Heart left ventricle (tissue), 16 donors: ENCODE measurements around the gene ATP6V1G2. TPM values are rescaled to one million over a fixed set of nuclear protein-coding genes. Genes with fewer than 3 reads are reported as not detected.

Source experiments
- ATAC-seq, 4 donors: fragments of 200-7000 bp; cut with Tn5 transposase; one replicate each; pipeline ENCODE4 v1.9.1; 2020 to 2022; ENCODE audit warnings: moderate library complexity in 4 of 4, mild to moderate bottlenecking in 3 of 4, moderate number of reproducible peaks in 1 of 4
- DNase-seq, 5 donors: peaks; one replicate each; pipeline ENCODE4 v3.0.0-alpha.2; 2020
- H3K27ac ChIP-seq, 12 donors: fragments of 200-600 bp; sonication (generic) in 4 of 12; one replicate each; pipeline versions ENCODE4 v1.5.0 to v1.8.0; 2016 to 2022; ENCODE audit warnings: mild to moderate bottlenecking in 2 of 12
- H3K27me3 ChIP-seq, 9 donors: fragments of 200-600 bp; sonication (generic) in 2 of 9; one replicate each; pipeline versions ENCODE4 v1.5.1 to v1.8.0; 2016 to 2022; ENCODE audit warnings: mild to moderate bottlenecking in 3 of 9
- H3K36me3 ChIP-seq, 9 donors: fragments of 200-600 bp; sonication (generic) in 2 of 9; one replicate each; pipeline versions ENCODE4 v1.5.0 to v1.8.0; 2018 to 2022; ENCODE audit warnings: mild to moderate bottlenecking in 2 of 9
- H3K4me1 ChIP-seq, 12 donors: fragments of 200-600 bp; sonication (generic) in 4 of 12; one replicate each; pipeline versions ENCODE4 v1.5.0 to v1.8.0; 2016 to 2022; ENCODE audit warnings: mild to moderate bottlenecking in 3 of 12
- H3K4me3 ChIP-seq, 12 donors: fragments of 200-600 bp; sonication (generic) in 4 of 12; one replicate each; pipeline versions ENCODE4 v1.5.0 to v1.8.0; 2017 to 2022; ENCODE audit warnings: mild to moderate bottlenecking in 9 of 12, moderate library complexity in 4 of 12
- H3K9me3 ChIP-seq, 12 donors: fragments of 200-600 bp; sonication (generic) in 4 of 12; one replicate each; pipeline versions ENCODE4 v1.5.0 to v1.8.0; 2016 to 2022; ENCODE audit warnings: mild to moderate bottlenecking in 1 of 12
- POLR2A ChIP-seq, 2 donors: fragments of 450-650 bp; IDR thresholded peaks; one replicate each; pipeline ENCODE4 v1.6.1; 2017; ENCODE audit warnings: antibody characterized with exemption in 2 of 2, mild to moderate bottlenecking in 2 of 2, moderate library complexity in 2 of 2
- WGBS, 4 donors: extraction: QIAGEN DNeasy Blood & Tissue Kit in 2 of 4; methylation state at CpG; one replicate each; pipeline versions ENCODE4 v1.1.5 to v1.1.7; 2013 to 2018; 5-methylcytosine and 5-hydroxymethylcytosine counted together
- intact Hi-C, 10 donors: fragments of 100-400 bp; cut with DNase I; formaldehyde crosslinking; loops; one replicate each; pipeline versions ENCODE4 v1.11.1 to v1.14.2; 2022
- polyA plus RNA-seq, 2 donors: library from polyadenylated mRNA; stranded (reverse); fragments of 200-250 nt; gene quantifications; one replicate each; pipeline ENCODE4 v1.2.3, GENCODE V29; 2013
- total RNA-seq, 9 donors: library from RNA; depleted of rRNA in 2 of 9; stranded (reverse); fragments of >200 nt in 2 of 9; fragmentation: NEBNext Ultra II Directional in 3 of 9; extraction: Animal tissue kit (Norgen Biotek cat#: 25700) in 3 of 9; gene quantifications; one replicate each; pipeline versions ENCODE4 v1.1.0 to v1.2.4, GENCODE V29; 2016 to 2023
- TF ChIP-seq, protein P1 (sequence below), 12 donors: fragments of 200-600 bp; sonication (generic) in 4 of 12; IDR thresholded peaks; one replicate each; pipeline versions ENCODE4 v1.5.0 to v1.8.0; 2018 to 2022; ENCODE audit warnings: antibody characterized with exemption in 12 of 12, mild to moderate bottlenecking in 5 of 12
- donor health status: ischemic (EF 13 %, LVEDD 7.1; RV severe dilation, severe dysfunction).
- donor health status: healthy with polysubstance abuse.
- donor health status: DM: no; HTN: yes; CAD: no.
- donor health status: DM: no; HTN: no; CAD: no.
- donor health status: ischemic (EF 25% LVEDD 6.9; RV normal size, moderate dysfunction).
- donor health status: ischemic (EF 25% LVEDD 5.7; RV mildly dilated, moderate dysfunction).
- donor health status: healthy.
- donor health status: DM: yes; HTN: yes; CAD: no.
- donor health status: ischemic (EF 35%, LVEDD 5.7; RV mildly dilated, moderate dysfunction).
- donor health status: nonischemic (EF 11% LVEDD 7.7; RV severe dilation, severe dysfunction).
- donor health status: DM: yes; HTN: yes; CAD: no.
- donor health status: PGD.
- donor health status: ischemic (EF 29% LVEDD 5.4; RV normal size, mild dysfunction).
- donor health status: nonischemic (EF 23%, LVEDD 6.1; RV moderate dilation, normal function).

Gene ATP6V1G2
- total and polyA plus RNA-seq, 11 donors, result 1.1 to 3.5 (median 1.4) TPM

DNA sequence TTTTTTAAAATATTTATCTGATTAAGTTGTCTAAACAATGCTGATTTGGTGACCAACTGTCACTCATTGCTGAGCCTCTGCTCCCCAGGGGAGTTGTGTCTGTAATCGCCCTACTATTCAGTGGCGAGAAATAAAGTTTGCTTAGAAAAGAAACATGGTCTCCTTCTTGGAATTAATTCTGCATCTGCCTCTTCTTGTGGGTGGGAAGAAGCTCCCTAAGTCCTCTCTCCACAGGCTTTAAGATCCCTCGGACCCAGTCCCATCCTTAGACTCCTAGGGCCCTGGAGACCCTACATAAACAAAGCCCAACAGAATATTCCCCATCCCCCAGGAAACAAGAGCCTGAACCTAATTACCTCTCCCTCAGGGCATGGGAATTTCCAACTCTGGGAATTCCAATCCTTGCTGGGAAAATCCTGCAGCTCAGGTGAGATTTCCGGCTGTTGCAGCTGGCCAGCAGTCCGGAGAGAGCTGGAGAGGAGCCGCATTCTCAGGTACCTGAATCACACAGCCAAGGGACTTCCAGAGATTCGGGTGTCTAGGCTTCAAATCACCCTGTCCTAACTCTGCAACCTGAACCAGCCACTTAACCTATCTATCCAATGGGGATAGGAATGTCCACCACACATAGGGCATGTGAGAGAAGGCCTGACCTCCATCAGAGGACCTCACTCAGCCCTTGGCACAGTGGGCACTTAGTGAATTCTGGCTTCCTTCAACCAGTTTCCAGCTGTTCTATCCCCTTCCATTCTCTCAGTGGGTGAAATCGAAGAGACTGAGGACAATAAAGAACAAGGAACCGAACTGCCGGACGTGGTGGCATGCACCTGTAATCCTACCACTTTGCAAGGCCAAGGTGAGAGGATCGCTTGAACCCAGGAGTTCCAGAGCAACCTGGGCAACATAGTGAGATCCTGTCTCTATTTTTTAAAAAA lies 32.0 kb upstream of the ATP6V1G2 start:
- H3K4me3 ChIP-seq, result peak overlapping the region in 1 of 12 donors; percentile 74
- peak overlapping the region in 1 of 12 donors; percentile 42 for H3K27ac ChIP-seq
- intact Hi-C loops, result no loop called here
- peaks cover 0 to 10% (median 0%) of the 10 kb centered on the region in 9 donors for H3K36me3 ChIP-seq
- H3K9me3 ChIP-seq, result no peaks in the 10 kb centered on the region
- no peak for ATAC-seq
- WGBS, 4 donors, result 70 to 81% (median 75%) methylated on average over 12 of the region's 12 CpGs
- peaks cover 0 to 72% (median 16%) of the 10 kb centered on the region in 12 donors for H3K4me1 ChIP-seq
- no peak for DNase-seq
- TF ChIP-seq, protein P1, sequence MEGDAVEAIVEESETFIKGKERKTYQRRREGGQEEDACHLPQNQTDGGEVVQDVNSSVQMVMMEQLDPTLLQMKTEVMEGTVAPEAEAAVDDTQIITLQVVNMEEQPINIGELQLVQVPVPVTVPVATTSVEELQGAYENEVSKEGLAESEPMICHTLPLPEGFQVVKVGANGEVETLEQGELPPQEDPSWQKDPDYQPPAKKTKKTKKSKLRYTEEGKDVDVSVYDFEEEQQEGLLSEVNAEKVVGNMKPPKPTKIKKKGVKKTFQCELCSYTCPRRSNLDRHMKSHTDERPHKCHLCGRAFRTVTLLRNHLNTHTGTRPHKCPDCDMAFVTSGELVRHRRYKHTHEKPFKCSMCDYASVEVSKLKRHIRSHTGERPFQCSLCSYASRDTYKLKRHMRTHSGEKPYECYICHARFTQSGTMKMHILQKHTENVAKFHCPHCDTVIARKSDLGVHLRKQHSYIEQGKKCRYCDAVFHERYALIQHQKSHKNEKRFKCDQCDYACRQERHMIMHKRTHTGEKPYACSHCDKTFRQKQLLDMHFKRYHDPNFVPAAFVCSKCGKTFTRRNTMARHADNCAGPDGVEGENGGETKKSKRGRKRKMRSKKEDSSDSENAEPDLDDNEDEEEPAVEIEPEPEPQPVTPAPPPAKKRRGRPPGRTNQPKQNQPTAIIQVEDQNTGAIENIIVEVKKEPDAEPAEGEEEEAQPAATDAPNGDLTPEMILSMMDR (IDR thresholded peaks at IDR 0.05), result no peak
- TF ChIP-seq POLR2A (IDR thresholded peaks at IDR 0.05), result no peak
- H3K27me3 ChIP-seq, result no peaks in the 10 kb centered on the region

GRCh38 chr6:31577579-31577966 lies 31.2 kb upstream of the ATP6V1G2 start:
- ATAC-seq, result no peak
- peak overlapping the region in 2 of 12 donors; percentile 64 to 74 for H3K4me3 ChIP-seq
- peak overlapping the region in 1 of 12 donors; percentile 88 for H3K27ac ChIP-seq
- H3K4me1 ChIP-seq, result peaks cover 0 to 65% (median 15%) of the 10 kb centered on the region in 12 donors
- 79 to 86% (median 84%) methylated on average over 3 of the region's 3 CpGs for WGBS, 4 donors
- H3K9me3 ChIP-seq, result no peaks in the 10 kb centered on the region
- no peak for DNase-seq
- intact Hi-C loops, result no loop called here
- peaks cover 0 to 10% (median 0%) of the 10 kb centered on the region in 9 donors for H3K36me3 ChIP-seq
- no peaks in the 10 kb centered on the region for H3K27me3 ChIP-seq
- TF ChIP-seq POLR2A (IDR thresholded peaks at IDR 0.05), result no peak
- TF ChIP-seq, protein P1 (IDR thresholded peaks at IDR 0.05), result no peak

DNA sequence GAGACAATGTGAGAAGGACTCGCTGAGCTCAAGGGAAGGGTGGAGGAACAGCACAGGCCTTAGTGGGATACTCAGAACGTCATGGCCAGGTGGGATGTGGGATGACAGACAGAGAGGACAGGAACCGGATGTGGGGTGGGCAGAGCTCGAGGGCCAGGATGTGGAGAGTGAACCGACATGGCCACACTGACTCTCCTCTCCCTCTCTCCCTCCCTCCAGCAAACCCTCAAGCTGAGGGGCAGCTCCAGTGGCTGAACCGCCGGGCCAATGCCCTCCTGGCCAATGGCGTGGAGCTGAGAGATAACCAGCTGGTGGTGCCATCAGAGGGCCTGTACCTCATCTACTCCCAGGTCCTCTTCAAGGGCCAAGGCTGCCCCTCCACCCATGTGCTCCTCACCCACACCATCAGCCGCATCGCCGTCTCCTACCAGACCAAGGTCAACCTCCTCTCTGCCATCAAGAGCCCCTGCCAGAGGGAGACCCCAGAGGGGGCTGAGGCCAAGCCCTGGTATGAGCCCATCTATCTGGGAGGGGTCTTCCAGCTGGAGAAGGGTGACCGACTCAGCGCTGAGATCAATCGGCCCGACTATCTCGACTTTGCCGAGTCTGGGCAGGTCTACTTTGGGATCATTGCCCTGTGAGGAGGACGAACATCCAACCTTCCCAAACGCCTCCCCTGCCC lies 30.6 kb upstream of the ATP6V1G2 start:
- H3K4me3 ChIP-seq, result peak overlapping the region in 6 of 12 donors; percentile 47 to 74 (median 57)
- H3K9me3 ChIP-seq, result no peaks in the 10 kb centered on the region
- 80 to 88% (median 86%) methylated on average over 19 of the region's 19 CpGs for WGBS, 4 donors
- ATAC-seq (no peak), DNase-seq (no peak)
- intact Hi-C loops, result no loop called here
- H3K4me1 ChIP-seq, result peaks cover 0 to 59% (median 13%) of the 10 kb centered on the region in 12 donors
- H3K27me3 ChIP-seq, result no peaks in the 10 kb centered on the region
- peak overlapping the region in 1 of 12 donors; percentile 88 for H3K27ac ChIP-seq
- TF ChIP-seq, protein P1 (IDR thresholded peaks at IDR 0.05), result no peak
- no peak for TF ChIP-seq POLR2A (IDR thresholded peaks at IDR 0.05)
- peaks cover 0 to 10% (median 0%) of the 10 kb centered on the region in 9 donors for H3K36me3 ChIP-seq
